Left lung (tissue), 10 donors: Measurements from ENCODE around the gene SEMA6A. TPM values are rescaled to one million over a fixed set of nuclear protein-coding genes. Genes with fewer than 3 reads are reported as not detected.

Experiments used
- ATAC-seq: fragments of 200-7000 bp; cut with Tn5 transposase; one replicate; pipeline ENCODE4 v1.9.1; 2020; ENCODE audit warnings: moderate library complexity
- DNase-seq, 4 donors: peaks; one replicate each; pipeline ENCODE4 v3.0.0-alpha.2; 2013 to 2020
- H3K27ac ChIP-seq, 2 donors: fragments of 200-600 bp; sonication (generic) in 1 of 2; one replicate each; pipeline versions ENCODE4 v1.5.0 to v1.8.0; 2020 to 2021
- H3K27me3 ChIP-seq, 2 donors: fragments of 200-600 bp; sonication (generic) in 1 of 2; one replicate each; pipeline versions ENCODE4 v1.5.0 to v1.8.0; 2020 to 2021
- H3K36me3 ChIP-seq, 2 donors: fragments of 200-600 bp; sonication (generic) in 1 of 2; one replicate each; pipeline versions ENCODE4 v1.5.0 to v1.8.0; 2020 to 2021
- H3K4me1 ChIP-seq, 2 donors: fragments of 200-600 bp; one replicate each; pipeline ENCODE4 v1.8.0; 2021
- H3K4me3 ChIP-seq, 2 donors: fragments of 200-600 bp; sonication (generic) in 1 of 2; one replicate each; pipeline versions ENCODE4 v1.5.0 to v1.8.0; 2020 to 2021; ENCODE audit warnings: mild to moderate bottlenecking in 1 of 2
- H3K9me3 ChIP-seq, 2 donors: fragments of 200-600 bp; sonication (generic) in 1 of 2; one replicate each; pipeline versions ENCODE4 v1.5.0 to v1.8.0; 2020 to 2021
- intact Hi-C, 2 donors: fragments of 100-400 bp; cut with DNase I; formaldehyde crosslinking; loops; one replicate each; pipeline versions ENCODE4 v1.11.2 to v1.14.2; 2022
- polyA plus RNA-seq, 6 donors: library from polyadenylated mRNA; unstranded; fragments of 120-200 nt; gene quantifications; one replicate each; pipeline ENCODE4 v1.2.1, GENCODE V29; 2013; ENCODE audit not compliant: insufficient read length in 6 of 6
- total RNA-seq, 2 donors: library from RNA; stranded (reverse); fragmentation: NEBNext Ultra II Directional; extraction: Animal tissue kit (Norgen Biotek cat#: 25700); gene quantifications; one replicate each; pipeline ENCODE4 v1.2.1, GENCODE V29; 2021
- TF ChIP-seq, protein P1 (sequence below), 2 donors: fragments of 200-600 bp; sonication (generic) in 1 of 2; IDR thresholded peaks; one replicate each; pipeline versions ENCODE4 v1.5.0 to v1.8.0; 2021; ENCODE audit warnings: antibody characterized with exemption in 2 of 2
- donor health status: DM: no; HTN: yes; CAD: no.
- donor health status: DM: no; HTN: no; CAD: no.

The SEMA6A gene
- total and polyA plus RNA-seq, 8 donors: 15.3 to 45.8 (median 39.6) TPM

DNA sequence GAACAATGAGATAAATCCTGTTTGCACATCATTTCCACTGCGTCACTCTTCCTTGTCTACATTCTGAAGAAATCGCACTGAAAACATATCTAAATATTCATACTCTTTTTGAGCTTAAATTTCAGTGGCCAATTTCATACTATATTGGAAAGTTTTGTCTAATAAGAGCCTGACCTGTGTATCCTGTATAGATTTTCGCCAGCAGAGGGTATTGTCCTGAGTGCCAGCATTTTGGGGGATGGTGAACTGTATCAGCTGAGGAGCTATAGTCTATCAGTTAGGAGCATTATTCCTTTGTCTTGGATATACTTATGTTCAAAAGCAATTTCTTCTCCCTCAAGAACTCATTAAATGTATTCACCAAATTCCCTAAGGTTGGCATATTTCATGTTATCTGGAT is 102.3 kb downstream of the SEMA6A start:
- Histone ChIP-seq H3K36me3 (peaks cover 0 to 28% of the 10 kb centered on the region in 2 donors), H3K4me1 (no peaks in the 10 kb centered on the region), H3K9me3 (peaks cover 0 to 23% of the 10 kb centered on the region in 2 donors), H3K27ac (peak overlapping the region in 1 of 2 donors; percentile 55), H3K4me3 (no peak overlapping the region), H3K27me3 (no peaks in the 10 kb centered on the region)
- no peak for ATAC-seq
- TF ChIP-seq, protein P1, sequence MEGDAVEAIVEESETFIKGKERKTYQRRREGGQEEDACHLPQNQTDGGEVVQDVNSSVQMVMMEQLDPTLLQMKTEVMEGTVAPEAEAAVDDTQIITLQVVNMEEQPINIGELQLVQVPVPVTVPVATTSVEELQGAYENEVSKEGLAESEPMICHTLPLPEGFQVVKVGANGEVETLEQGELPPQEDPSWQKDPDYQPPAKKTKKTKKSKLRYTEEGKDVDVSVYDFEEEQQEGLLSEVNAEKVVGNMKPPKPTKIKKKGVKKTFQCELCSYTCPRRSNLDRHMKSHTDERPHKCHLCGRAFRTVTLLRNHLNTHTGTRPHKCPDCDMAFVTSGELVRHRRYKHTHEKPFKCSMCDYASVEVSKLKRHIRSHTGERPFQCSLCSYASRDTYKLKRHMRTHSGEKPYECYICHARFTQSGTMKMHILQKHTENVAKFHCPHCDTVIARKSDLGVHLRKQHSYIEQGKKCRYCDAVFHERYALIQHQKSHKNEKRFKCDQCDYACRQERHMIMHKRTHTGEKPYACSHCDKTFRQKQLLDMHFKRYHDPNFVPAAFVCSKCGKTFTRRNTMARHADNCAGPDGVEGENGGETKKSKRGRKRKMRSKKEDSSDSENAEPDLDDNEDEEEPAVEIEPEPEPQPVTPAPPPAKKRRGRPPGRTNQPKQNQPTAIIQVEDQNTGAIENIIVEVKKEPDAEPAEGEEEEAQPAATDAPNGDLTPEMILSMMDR (IDR thresholded peaks at IDR 0.05): no peak
- no peak for DNase-seq
- intact Hi-C loops: no loop called here

DNA sequence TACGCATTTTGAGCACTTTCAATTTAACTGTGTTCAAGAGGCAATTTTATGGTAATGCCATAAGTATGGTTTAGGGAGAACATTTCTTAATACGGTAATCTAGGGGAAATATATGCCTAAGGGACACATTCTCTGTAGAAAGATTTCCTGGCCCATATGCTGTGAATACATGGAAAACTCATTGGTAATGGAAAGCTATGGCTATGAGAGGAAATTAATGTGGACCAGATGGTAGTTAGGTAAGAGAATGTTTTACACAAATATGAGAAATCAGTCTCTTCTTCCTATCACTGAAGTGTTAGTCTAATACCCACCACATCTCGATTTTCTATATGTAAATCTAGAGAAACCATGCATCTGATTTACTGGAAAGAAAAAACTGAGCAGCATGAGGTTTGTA is 105.0 kb downstream of the SEMA6A start:
- TF ChIP-seq, protein P1 (IDR thresholded peaks at IDR 0.05): no peak
- Histone ChIP-seq H3K4me3 (no peak overlapping the region), H3K9me3 (peaks cover 0 to 8% of the 10 kb centered on the region in 2 donors), H3K36me3 (peaks cover 0 to 24% of the 10 kb centered on the region in 2 donors), H3K27me3 (no peaks in the 10 kb centered on the region), H3K27ac (no peak overlapping the region), H3K4me1 (no peaks in the 10 kb centered on the region)
- DNase-seq (no peak), ATAC-seq (no peak)
- intact Hi-C loops: no loop called here

DNA sequence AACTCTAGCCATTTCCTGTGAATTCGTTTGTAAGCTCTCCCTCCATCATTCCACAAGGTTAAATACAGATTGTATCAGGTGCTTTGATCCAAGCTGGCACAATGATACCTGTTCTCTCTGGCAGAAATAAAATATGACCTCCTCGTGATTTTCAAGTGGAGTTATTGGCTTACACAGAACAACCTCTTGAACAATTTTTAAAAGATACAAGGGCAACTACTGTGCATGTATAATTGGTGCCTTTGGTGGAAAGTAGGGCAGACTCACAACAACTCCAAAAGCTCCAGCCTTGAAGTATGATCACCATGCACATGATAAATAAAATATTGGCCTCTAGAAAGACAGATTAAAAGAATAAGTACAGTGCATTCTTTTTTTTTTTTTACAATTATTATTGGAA is 106.0 kb downstream of the SEMA6A start:
- H3K9me3 ChIP-seq: peaks cover 0 to 8% of the 10 kb centered on the region in 2 donors
- H3K27me3 ChIP-seq: no peaks in the 10 kb centered on the region
- TF ChIP-seq, protein P1 (IDR thresholded peaks at IDR 0.05): no peak
- intact Hi-C loops: no loop called here
- H3K4me3 ChIP-seq: no peak overlapping the region
- no peak for DNase-seq
- ATAC-seq: no peak
- H3K36me3 ChIP-seq: peaks cover 0 to 25% of the 10 kb centered on the region in 2 donors
- no peaks in the 10 kb centered on the region for H3K4me1 ChIP-seq
- H3K27ac ChIP-seq: no peak overlapping the region

DNA sequence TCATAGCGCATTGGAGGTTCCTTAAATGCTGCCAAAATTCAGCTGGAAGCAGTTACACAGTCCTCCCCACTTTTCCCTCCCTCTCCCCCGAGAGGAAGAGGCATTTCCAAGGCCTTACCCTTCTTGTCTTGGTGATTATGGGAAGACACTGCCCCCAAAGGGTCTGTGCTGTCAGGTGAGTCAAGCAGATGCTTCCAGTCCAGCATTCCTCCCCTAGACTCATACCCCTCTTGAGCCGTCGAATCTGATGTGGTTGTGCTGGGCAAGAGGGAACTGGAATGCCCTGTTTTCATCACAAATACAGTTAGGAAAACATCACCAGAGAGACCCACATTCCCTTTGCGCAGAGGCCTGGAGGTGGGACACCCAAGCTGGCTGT is 107.2 kb downstream of the SEMA6A start:
- H3K36me3 ChIP-seq: peaks cover 0 to 18% of the 10 kb centered on the region in 2 donors
- H3K27me3 ChIP-seq: no peaks in the 10 kb centered on the region
- no peak for ATAC-seq
- no peak overlapping the region for H3K4me3 ChIP-seq
- DNase-seq: no peak
- TF ChIP-seq, protein P1 (IDR thresholded peaks at IDR 0.05): no peak
- H3K4me1 ChIP-seq: no peaks in the 10 kb centered on the region
- H3K9me3 ChIP-seq: peaks cover 0 to 8% of the 10 kb centered on the region in 2 donors
- no peak overlapping the region for H3K27ac ChIP-seq
- intact Hi-C loops: no loop called here

DNA sequence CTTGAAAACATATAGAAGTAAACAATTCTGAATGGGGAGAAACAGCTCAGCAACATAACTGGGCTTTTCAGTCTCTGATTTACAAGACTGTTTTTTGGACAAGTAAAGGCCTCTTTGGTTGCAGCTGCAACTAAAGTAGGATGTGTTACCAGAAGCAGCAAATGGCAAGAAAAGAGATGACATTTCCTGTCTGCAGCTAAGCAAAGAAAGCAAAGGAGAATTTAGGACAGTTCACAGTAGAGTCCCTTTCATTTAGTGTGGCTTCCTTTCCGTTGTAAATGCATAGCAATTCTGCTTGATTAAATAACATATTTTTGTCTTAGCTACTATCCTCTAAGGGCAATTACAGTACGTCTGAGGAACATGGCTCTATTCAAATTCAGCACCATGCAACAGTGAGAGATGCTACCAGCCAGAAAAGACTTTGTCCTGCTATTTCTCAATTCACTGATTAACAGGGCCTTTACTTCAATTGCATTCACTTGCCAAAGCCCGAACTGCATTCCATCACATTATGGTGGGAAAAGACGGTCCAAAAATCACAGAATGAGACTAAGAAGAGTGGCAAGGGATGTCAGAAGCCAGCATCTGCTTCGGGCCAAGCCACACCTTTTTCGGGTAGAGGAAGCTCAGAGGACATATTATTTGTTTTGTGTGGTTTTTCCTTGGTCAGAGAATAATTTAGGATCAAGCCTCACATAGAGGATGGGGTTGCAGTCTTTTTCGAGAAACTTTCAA is 107.7 kb downstream of the SEMA6A start:
- no peaks in the 10 kb centered on the region for H3K4me1 ChIP-seq
- no peak overlapping the region for H3K4me3 ChIP-seq
- TF ChIP-seq, protein P1 (IDR thresholded peaks at IDR 0.05): no peak
- H3K27me3 ChIP-seq: no peaks in the 10 kb centered on the region
- H3K27ac ChIP-seq: no peak overlapping the region
- H3K9me3 ChIP-seq: peaks cover 0 to 8% of the 10 kb centered on the region in 2 donors
- intact Hi-C loops: no loop called here
- peaks cover 0 to 18% of the 10 kb centered on the region in 2 donors for H3K36me3 ChIP-seq
- DNase-seq (no peak), ATAC-seq (no peak)
